Endothelial cell of umbilical vein (primary cell): ENCODE results near the gene RIN2. TPM values are rescaled to one million over a fixed set of nuclear protein-coding genes. Genes with fewer than 3 reads are reported as not detected.

Experiments used
- BruUV-seq: library from RNA; stranded (reverse); fragments of 400-500 nt; replicated peaks from 2 replicates; lab custom pipeline; 2021; lab: Mats Ljungman, UMichigan
- CTCF ChIA-PET: fragments of 300-600, 350-600 bp; sonication (Branson Sonifier 250); formaldehyde crosslinking; loops from one replicate; lab custom pipeline; 2021; ENCODE audit warnings: antibody characterized with exemption, inconsistent platforms; lab: Charles Lee
- POLR2A ChIA-PET: fragments of 300-600, 350-600 bp; sonication (Branson Sonifier 250); formaldehyde crosslinking; loops from one replicate; lab custom pipeline; 2021; ENCODE audit warnings: antibody characterized with exemption, inconsistent platforms; lab: Charles Lee
- DNase-seq: peaks from one replicate; pipeline ENCODE4 v3.0.0-alpha.2; 2011; ENCODE audit warnings: low read depth, low spot score
- FAIRE-seq: peaks from 2 replicates; lab custom pipeline; 2011; peaks lifted over from hg19 to GRCh38; lab: Jason Lieb, UNC
- H2AFZ ChIP-seq: 2 replicates; pipeline ENCODE4 v1.6.0; 2012; ENCODE audit warnings: low read depth, low read length, control low read depth, inconsistent platforms
- H3K27ac ChIP-seq: 2 replicates; pipeline ENCODE4 v1.5.1; 2011; ENCODE audit warnings: low read depth, mild to moderate bottlenecking, control low read depth, low read length, moderate library complexity; ENCODE audit not compliant: insufficient read depth
- H3K27me3 ChIP-seq, 2 experiments: 2 replicates each; pipeline versions ENCODE4 v1.6.0 to v1.6.1; 2011; ENCODE audit warnings: low read length in 2 of 2, mixed read lengths in 1 of 2; ENCODE audit not compliant: control insufficient read depth in 2 of 2, insufficient read depth in 2 of 2
- H3K36me3 ChIP-seq, 2 experiments: 2 replicates in 1 of 2; 3 replicates in 1 of 2; pipeline ENCODE4 v1.5.1; 2011; ENCODE audit warnings: low read length in 2 of 2, mild to moderate bottlenecking in 1 of 2, moderate library complexity in 1 of 2; ENCODE audit not compliant: control insufficient read depth in 2 of 2, insufficient read depth in 2 of 2; ENCODE audit errors: extremely low read depth in 1 of 2
- H3K4me1 ChIP-seq: 3 replicates; pipeline ENCODE4 v1.5.1; 2011; ENCODE audit warnings: mild to moderate bottlenecking, low read length; ENCODE audit not compliant: control insufficient read depth, insufficient read depth; ENCODE audit errors: extremely low read depth
- H3K4me2 ChIP-seq: 2 replicates; pipeline ENCODE4 v1.6.1; 2011; ENCODE audit warnings: low read length, control low read depth, mixed read lengths; ENCODE audit not compliant: insufficient read depth
- H3K4me3 ChIP-seq, 3 experiments: fragments of 200-600 bp in 1 of 3; sonication (generic), shearing (Covaris generic) in 1 of 3; replicated peaks in 1 of 3; 2 replicates each; pipeline ENCODE4 v1.5.1; 2011 to 2016; ENCODE audit warnings: control low read depth in 3 of 3, low read length in 3 of 3, mild to moderate bottlenecking in 2 of 3, inconsistent platforms in 1 of 3, low read depth in 1 of 3, moderate library complexity in 1 of 3; ENCODE audit not compliant: insufficient read depth in 1 of 3
- H3K79me2 ChIP-seq: 2 replicates; pipeline ENCODE4 v1.6.0; 2012; ENCODE audit warnings: low read length, inconsistent platforms; ENCODE audit not compliant: control insufficient read depth, insufficient read depth
- H3K9ac ChIP-seq: replicated peaks from 2 replicates; pipeline ENCODE3; 2011; ENCODE audit warnings: low read length, control low read depth; ENCODE audit not compliant: insufficient read depth; ENCODE audit errors: extremely low read depth
- H3K9me1 ChIP-seq: replicated peaks from 3 replicates; pipeline ENCODE4 v1.6.0; 2011; ENCODE audit warnings: mild to moderate bottlenecking, low read length; ENCODE audit not compliant: control insufficient read depth, insufficient read depth; ENCODE audit errors: extremely low read depth
- H3K9me3 ChIP-seq: replicated peaks from 2 replicates; pipeline ENCODE4 v1.5.1; 2012; ENCODE audit warnings: low read length, inconsistent platforms; ENCODE audit not compliant: control insufficient read depth, insufficient read depth
- H4K20me1 ChIP-seq: replicated peaks from 2 replicates; pipeline ENCODE3; 2011; ENCODE audit warnings: mild to moderate bottlenecking, low read length; ENCODE audit not compliant: control insufficient read depth, insufficient read depth; ENCODE audit errors: extremely low read depth
- EZH2 ChIP-seq: IDR thresholded peaks from 2 replicates; pipeline ENCODE4 v1.6.1; 2012; ENCODE audit warnings: borderline replicate concordance, low read depth, mild to moderate bottlenecking, moderate library complexity, low read length, inconsistent platforms; ENCODE audit not compliant: severe bottlenecking
- FOS ChIP-seq: IDR thresholded peaks from 2 replicates; pipeline ENCODE4 v1.6.1; 2011; ENCODE audit warnings: mild to moderate bottlenecking, low read length, moderate library complexity, borderline replicate concordance; ENCODE audit not compliant: insufficient read depth
- GATA2 ChIP-seq: IDR thresholded peaks from 2 replicates; pipeline ENCODE4 v1.7.0; 2011; ENCODE audit warnings: low read depth, mild to moderate bottlenecking, moderate library complexity, mixed read lengths, low read length; ENCODE audit not compliant: insufficient read length, insufficient read depth
- JUN ChIP-seq: IDR thresholded peaks from 2 replicates; pipeline ENCODE4 v1.6.1; 2011; ENCODE audit warnings: borderline replicate concordance, low read depth; ENCODE audit not compliant: insufficient read length, insufficient read depth
- MYC ChIP-seq: IDR thresholded peaks from one replicate; pipeline ENCODE4 v1.6.1; 2011; ENCODE audit warnings: mild to moderate bottlenecking, low read depth, low read length
- POLR2A ChIP-seq: IDR thresholded peaks from 2 replicates; pipeline ENCODE4 v1.6.1; 2012; ENCODE audit warnings: low read depth, mild to moderate bottlenecking, control low read depth, low read length
- POLR2AphosphoS5 ChIP-seq: IDR thresholded peaks from 2 replicates; pipeline ENCODE4 v1.6.1; 2012; ENCODE audit warnings: low read depth, mild to moderate bottlenecking, control low read depth, low read length, moderate library complexity; ENCODE audit not compliant: insufficient read depth
- dilution Hi-C: fragments of 300-500 bp; cut with MboI; formaldehyde crosslinking; loops from one replicate; pipeline ENCODE4 v1.15.0; 2019; ENCODE audit warnings: low sequenced_read_pairs; ENCODE audit not compliant: extremely low pct_ligation_motif_present
- intact Hi-C: fragments of 100-400 bp; cut with micrococcal nuclease; formaldehyde crosslinking; loops from one replicate; pipeline ENCODE4 v1.10.0; 2022
- polyA plus RNA-seq, 4 experiments: library from polyadenylated mRNA; depleted of rRNA in 3 of 4; stranded (reverse) in 3 of 4; unstranded in 1 of 4; fragments of >200 nt; gene quantifications; 2 replicates each; pipeline versions ENCODE4 v1.2.1 to v1.2.3, GENCODE V29; 2011 to 2012; ENCODE audit warnings: missing spikeins in 1 of 4
- total RNA-seq: library from RNA; stranded (reverse); gene quantifications from 2 replicates; pipeline ENCODE4 v1.2.3, GENCODE V29; 2021
- TF ChIP-seq, protein P1 (sequence below), 2 donors: IDR thresholded peaks; 1 replicate in 1 of 2; 2 replicates in 1 of 2; pipeline ENCODE4 v1.5.1; 2011; ENCODE audit warnings: low read length in 2 of 2, mild to moderate bottlenecking in 2 of 2, moderate library complexity in 2 of 2, control low read depth in 1 of 2, inconsistent platforms in 1 of 2, low read depth in 1 of 2; ENCODE audit not compliant: insufficient read depth in 1 of 2; ENCODE audit errors: extremely low read depth in 1 of 2
- TF ChIP-seq, protein P2 (sequence below): IDR thresholded peaks from 2 replicates; pipeline ENCODE4 v1.6.1; 2011; ENCODE audit not compliant: insufficient read depth, insufficient read length

The RIN2 gene
- total and polyA plus RNA-seq, 2 donors (not counting 3 experiments of a cell fraction or from before 2014, with no cell fraction given): 22.6 to 119 TPM

DNA sequence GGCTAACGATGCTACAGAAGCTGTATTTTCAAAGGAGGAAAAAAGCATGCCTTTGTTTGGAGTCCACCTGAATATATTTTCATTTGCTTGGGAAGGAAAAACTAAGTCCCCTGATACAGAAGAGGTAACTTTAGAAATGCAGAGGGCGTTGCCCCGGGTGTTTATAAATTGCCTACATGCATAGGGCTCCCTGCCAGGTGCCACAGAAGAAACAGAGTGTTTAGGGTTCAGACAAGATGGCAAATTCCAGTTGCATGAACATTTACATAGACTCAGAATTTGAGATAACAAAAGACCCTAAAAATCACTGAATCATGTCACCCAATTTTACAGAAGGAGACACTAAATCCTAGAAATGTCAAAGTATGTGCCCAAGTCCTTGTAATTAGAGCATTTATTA is 19.9 kb downstream of the RIN2 start:
- Histone ChIP-seq H3K9ac (no peak overlapping the region), H2AFZ (no peak overlapping the region), H3K9me1 (no peaks in the 10 kb centered on the region), H3K9me3 (no peaks in the 10 kb centered on the region), H3K79me2 (no peaks in the 10 kb centered on the region), H4K20me1 (no peaks in the 10 kb centered on the region), H3K4me3 (no peak overlapping the region), H3K27ac (no peak overlapping the region), H3K4me1 (peaks cover 6% of the 10 kb centered on the region), H3K4me2 (no peak overlapping the region), H3K36me3 (no peaks in the 10 kb centered on the region), H3K27me3 (no peaks in the 10 kb centered on the region)
- intact Hi-C loops (no loop called here), dilution Hi-C loops (no loop called here)
- ChIA-PET POLR2A (no interaction called here), CTCF (no interaction called here)
- no peak for TF ChIP-seq GATA2
- no peak for DNase-seq
- no TSS peak for BruUV-seq
- FAIRE-seq: no peak

DNA sequence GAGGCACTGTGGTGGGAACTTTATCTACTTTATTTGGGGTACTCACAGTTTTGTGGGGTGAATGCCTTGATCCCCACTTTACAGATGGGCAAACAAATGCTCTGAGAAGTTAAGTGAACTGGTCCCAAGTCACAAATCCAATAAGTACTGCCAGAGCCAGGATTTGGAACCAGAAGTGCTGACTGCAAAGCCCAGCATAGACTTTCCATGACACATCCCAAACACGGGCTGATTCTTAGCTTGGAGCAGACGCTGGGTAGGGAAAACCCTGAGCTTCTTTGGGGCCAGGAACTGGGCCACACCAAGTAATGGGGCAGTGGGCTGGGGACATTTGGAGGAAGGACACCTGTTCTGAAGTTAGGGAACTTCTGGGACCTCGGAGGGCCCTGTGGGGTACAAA is 20.3 kb downstream of the RIN2 start:
- no peak for FAIRE-seq

More for the DNA sequence above, 20.3 kb downstream of the RIN2 start:
- Histone ChIP-seq H4K20me1 (no peaks in the 10 kb centered on the region), H3K4me3 (no peak overlapping the region), H2AFZ (no peak overlapping the region), H3K4me2 (no peak overlapping the region), H3K9ac (no peak overlapping the region), H3K9me1 (no peaks in the 10 kb centered on the region), H3K79me2 (no peaks in the 10 kb centered on the region), H3K36me3 (no peaks in the 10 kb centered on the region), H3K4me1 (peaks cover 6% of the 10 kb centered on the region), H3K9me3 (no peaks in the 10 kb centered on the region), H3K27ac (no peak overlapping the region), H3K27me3 (no peaks in the 10 kb centered on the region)
- POLR2A ChIA-PET: no interaction called here
- intact Hi-C loops: no loop called here
- no TSS peak for BruUV-seq
- TF ChIP-seq, protein P1, sequence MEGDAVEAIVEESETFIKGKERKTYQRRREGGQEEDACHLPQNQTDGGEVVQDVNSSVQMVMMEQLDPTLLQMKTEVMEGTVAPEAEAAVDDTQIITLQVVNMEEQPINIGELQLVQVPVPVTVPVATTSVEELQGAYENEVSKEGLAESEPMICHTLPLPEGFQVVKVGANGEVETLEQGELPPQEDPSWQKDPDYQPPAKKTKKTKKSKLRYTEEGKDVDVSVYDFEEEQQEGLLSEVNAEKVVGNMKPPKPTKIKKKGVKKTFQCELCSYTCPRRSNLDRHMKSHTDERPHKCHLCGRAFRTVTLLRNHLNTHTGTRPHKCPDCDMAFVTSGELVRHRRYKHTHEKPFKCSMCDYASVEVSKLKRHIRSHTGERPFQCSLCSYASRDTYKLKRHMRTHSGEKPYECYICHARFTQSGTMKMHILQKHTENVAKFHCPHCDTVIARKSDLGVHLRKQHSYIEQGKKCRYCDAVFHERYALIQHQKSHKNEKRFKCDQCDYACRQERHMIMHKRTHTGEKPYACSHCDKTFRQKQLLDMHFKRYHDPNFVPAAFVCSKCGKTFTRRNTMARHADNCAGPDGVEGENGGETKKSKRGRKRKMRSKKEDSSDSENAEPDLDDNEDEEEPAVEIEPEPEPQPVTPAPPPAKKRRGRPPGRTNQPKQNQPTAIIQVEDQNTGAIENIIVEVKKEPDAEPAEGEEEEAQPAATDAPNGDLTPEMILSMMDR (IDR thresholded peaks at IDR 0.05; ENCODE audit: extremely low read depth in 1 of 2, insufficient read depth in 1 of 2, low read depth in 1 of 2, low read length in 2 of 2): no peak
- no peak for TF ChIP-seq JUN
- TF ChIP-seq EZH2: no peak
- no peak for TF ChIP-seq POLR2AphosphoS5
- no peak for TF ChIP-seq POLR2A
- TF ChIP-seq GATA2: no peak
- TF ChIP-seq FOS: no peak
- TF ChIP-seq MYC: no peak
- TF ChIP-seq, protein P2, sequence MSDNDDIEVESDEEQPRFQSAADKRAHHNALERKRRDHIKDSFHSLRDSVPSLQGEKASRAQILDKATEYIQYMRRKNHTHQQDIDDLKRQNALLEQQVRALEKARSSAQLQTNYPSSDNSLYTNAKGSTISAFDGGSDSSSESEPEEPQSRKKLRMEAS: no peak
- DNase-seq: no peak
- dilution Hi-C loops: no loop called here
- CTCF ChIA-PET: no interaction called here
